Neuronal stem cell (in vitro differentiated cells): ENCODE measurements around the gene MACF1.
A peak's percentile ranks its signal among the peaks of the same experiment; 100 is the strongest.
"Not testable (repeated sequence)": the region's sequence is repeated elsewhere in the genome, so short reads cannot be mapped to it uniquely, and the experiment has no call there.

Experiments
- DNase-seq: peaks from one replicate; pipeline ENCODE4 v3.0.0-alpha.2; 2013; ENCODE audit warnings: low spot score
- H2AFZ ChIP-seq: one replicate; pipeline ENCODE4 v1.6.1; 2013; ENCODE audit warnings: mild to moderate bottlenecking, low read length, inconsistent platforms
- H2AK5ac ChIP-seq: 2 replicates; pipeline ENCODE4 v1.6.1; 2013; ENCODE audit warnings: low read depth, mild to moderate bottlenecking, inconsistent platforms, low read length, moderate library complexity, mixed read lengths
- H2BK120ac ChIP-seq: 2 replicates; pipeline ENCODE4 v1.6.1; 2013; ENCODE audit warnings: low read depth, mild to moderate bottlenecking, inconsistent platforms, low read length, moderate library complexity, mixed read lengths
- H2BK12ac ChIP-seq: one replicate; pipeline ENCODE4 v1.6.1; 2013; ENCODE audit warnings: low read length, inconsistent platforms
- H2BK15ac ChIP-seq: 2 replicates; pipeline ENCODE4 v1.6.1; 2013; ENCODE audit warnings: mild to moderate bottlenecking, low read length, inconsistent platforms, mixed read lengths
- H2BK5ac ChIP-seq: one replicate; pipeline ENCODE4 v1.6.1; 2013; ENCODE audit warnings: inconsistent platforms, mild to moderate bottlenecking, low read length, moderate library complexity
- H3K14ac ChIP-seq: one replicate; pipeline ENCODE4 v1.6.1; 2013; ENCODE audit warnings: low read length, inconsistent platforms
- H3K18ac ChIP-seq: 2 replicates; pipeline ENCODE4 v1.6.1; 2013; ENCODE audit warnings: low read length, inconsistent platforms
- H3K23ac ChIP-seq: 2 replicates; pipeline ENCODE4 v1.6.1; 2013; ENCODE audit warnings: low read depth, mild to moderate bottlenecking, mixed read lengths, low read length, inconsistent platforms; ENCODE audit not compliant: poor library complexity
- H3K27ac ChIP-seq: replicated peaks from 3 replicates; pipeline ENCODE4 v1.5.1; 2013; ENCODE audit warnings: low read length, inconsistent platforms
- H3K27me3 ChIP-seq, 3 experiments: 2 replicates each; pipeline ENCODE4 v1.6.1; 2013; ENCODE audit warnings: low read length in 3 of 3, mild to moderate bottlenecking in 2 of 3, inconsistent platforms in 1 of 3, low read depth in 1 of 3, mixed read lengths in 1 of 3, moderate library complexity in 1 of 3; ENCODE audit not compliant: control insufficient read depth in 3 of 3, insufficient read depth in 3 of 3
- H3K36me3 ChIP-seq, 2 donors: replicated peaks in 1 of 2; 2 replicates each; pipeline ENCODE4 v1.6.1; 2013; ENCODE audit warnings: low read length in 2 of 2; ENCODE audit not compliant: control insufficient read depth in 2 of 2, insufficient read depth in 2 of 2
- H3K4ac ChIP-seq: 2 replicates; pipeline ENCODE4 v1.6.1; 2013; ENCODE audit warnings: inconsistent platforms, mild to moderate bottlenecking, low read length, moderate library complexity
- H3K4me1 ChIP-seq, 2 donors: 1 replicate in 1 of 2; 2 replicates in 1 of 2; pipeline ENCODE4 v1.6.1; 2013; ENCODE audit warnings: low read length in 2 of 2, low read depth in 1 of 2; ENCODE audit not compliant: control insufficient read depth in 2 of 2, insufficient read depth in 1 of 2
- H3K4me2 ChIP-seq: one replicate; pipeline ENCODE4 v1.6.1; 2013; ENCODE audit warnings: mild to moderate bottlenecking, low read length, inconsistent platforms; ENCODE audit not compliant: insufficient read depth, poor library complexity, severe bottlenecking
- H3K4me3 ChIP-seq, 2 donors: 2 replicates each; pipeline ENCODE4 v1.5.1; 2013; ENCODE audit warnings: low read length in 2 of 2, mild to moderate bottlenecking in 2 of 2, inconsistent platforms in 1 of 2, moderate library complexity in 1 of 2
- H3K79me1 ChIP-seq: one replicate; pipeline ENCODE4 v1.6.1; 2013; ENCODE audit warnings: low read depth, mild to moderate bottlenecking, inconsistent platforms, low read length, moderate library complexity
- H3K9ac ChIP-seq: one replicate; pipeline ENCODE4 v1.6.1; 2013; ENCODE audit warnings: mild to moderate bottlenecking, low read depth, low read length, inconsistent platforms; ENCODE audit not compliant: poor library complexity
- H3K9me3 ChIP-seq, 2 donors: replicated peaks in 1 of 2; 2 replicates each; pipeline versions ENCODE3 to v1.6.1; 2013; ENCODE audit warnings: low read length in 2 of 2, mild to moderate bottlenecking in 2 of 2, inconsistent platforms in 1 of 2, low read depth in 1 of 2, mixed read lengths in 1 of 2, moderate library complexity in 1 of 2; ENCODE audit not compliant: control insufficient read depth in 2 of 2, insufficient read depth in 1 of 2
- H4K8ac ChIP-seq: one replicate; pipeline ENCODE4 v1.6.1; 2013; ENCODE audit warnings: low read depth, mild to moderate bottlenecking, inconsistent platforms, low read length, moderate library complexity
- H4K91ac ChIP-seq: one replicate; pipeline ENCODE4 v1.6.1; 2013; ENCODE audit warnings: low read length, low read depth, mild to moderate bottlenecking, inconsistent platforms; ENCODE audit not compliant: poor library complexity
- WGBS, 2 donors: extraction: QIAGEN DNeasy Blood & Tissue Kit; methylation state at CpG; one replicate each; pipeline ENCODE4 v1.1.7; 2013; ENCODE audit warnings: missing lambda C conversion rate in 2 of 2, mixed read lengths in 1 of 2; ENCODE audit not compliant: insufficient read length in 2 of 2, insufficient replicate concordance in 1 of 2; ENCODE audit errors: extremely low coverage in 2 of 2; 5-methylcytosine and 5-hydroxymethylcytosine counted together

Gene MACF1

GRCh38 chr1:39159224-39160036, 45.1 kb upstream of the MACF1 start:
- H3K79me1 ChIP-seq = no peaks in the 10 kb centered on the region
- H3K4me2 ChIP-seq = peak overlapping the region; percentile 28
- no peaks in the 10 kb centered on the region for H3K9me3 ChIP-seq
- H3K4ac ChIP-seq = no peak overlapping the region
- no peak overlapping the region for H3K14ac ChIP-seq
- H3K36me3 ChIP-seq = peaks cover 0 to 16% of the 10 kb centered on the region in 2 donors
- no peaks in the 10 kb centered on the region for H3K27me3 ChIP-seq
- H2BK120ac ChIP-seq = no peak overlapping the region
- no peak overlapping the region for H2BK5ac ChIP-seq
- H2BK15ac ChIP-seq = no peak overlapping the region
- H4K8ac ChIP-seq = no peak overlapping the region
- H3K23ac ChIP-seq = no peak overlapping the region
- H2AFZ ChIP-seq = no peak overlapping the region
- H3K9ac ChIP-seq = no peak overlapping the region
- no peak overlapping the region for H2BK12ac ChIP-seq
- H3K4me3 ChIP-seq = peak overlapping the region in 1 of 2 donors; percentile 61
- H4K91ac ChIP-seq = no peak overlapping the region
- WGBS, 2 donors = no CpG with 5 or more reads among the region's 1 CpG
- peaks cover 24 to 33% of the 10 kb centered on the region in 2 donors for H3K4me1 ChIP-seq
- no peak for DNase-seq
- H2AK5ac ChIP-seq = no peak overlapping the region
- no peak overlapping the region for H3K18ac ChIP-seq
- H3K27ac ChIP-seq = peak overlapping the region; percentile 68

- H3K27ac ChIP-seq = no peak overlapping the region
- peaks cover 0 to 8% of the 10 kb centered on the region in 2 donors for H3K36me3 ChIP-seq
- no peak overlapping the region for H2AFZ ChIP-seq
- H3K23ac ChIP-seq = no peak overlapping the region
- H3K79me1 ChIP-seq = no peaks in the 10 kb centered on the region
- H3K4me2 ChIP-seq = no peak overlapping the region
- no peak overlapping the region for H3K4ac ChIP-seq
- H4K8ac ChIP-seq = no peak overlapping the region
- no peak overlapping the region for H2BK5ac ChIP-seq
- no peak overlapping the region for H2AK5ac ChIP-seq
- H3K9ac ChIP-seq = no peak overlapping the region
- no peak overlapping the region for H2BK120ac ChIP-seq
- H3K27me3 ChIP-seq = no peaks in the 10 kb centered on the region
- no peak overlapping the region for H3K18ac ChIP-seq
- no peak overlapping the region for H4K91ac ChIP-seq
- H3K9me3 ChIP-seq = no peaks in the 10 kb centered on the region
- no peak for DNase-seq
- H2BK12ac ChIP-seq = no peak overlapping the region
- H2BK15ac ChIP-seq = no peak overlapping the region
- H3K4me1 ChIP-seq = peaks cover 22 to 32% of the 10 kb centered on the region in 2 donors
- no peak overlapping the region for H3K14ac ChIP-seq
- H3K4me3 ChIP-seq = no peak overlapping the region
Measured at GRCh38 chr1:39160703-39161102, 43.8 kb upstream of the MACF1 start.

GRCh38 chr1:39161811-39162210, 42.7 kb upstream of the MACF1 start:
- H2AK5ac ChIP-seq, H3K4ac ChIP-seq, DNase-seq, H2AFZ ChIP-seq, H3K27ac ChIP-seq, H3K9me3 ChIP-seq, H3K27me3 ChIP-seq, H3K9ac ChIP-seq, H3K79me1 ChIP-seq, H2BK15ac ChIP-seq, H2BK120ac ChIP-seq, H3K36me3 ChIP-seq, H2BK5ac ChIP-seq, H3K18ac ChIP-seq, H3K4me3 ChIP-seq, H3K4me2 ChIP-seq, H2BK12ac ChIP-seq, H3K14ac ChIP-seq, H4K8ac ChIP-seq, H3K23ac ChIP-seq, H4K91ac ChIP-seq: not testable (repeated sequence)
- peaks cover 24 to 32% of the 10 kb centered on the region in 2 donors for H3K4me1 ChIP-seq
- WGBS, 2 donors = no CpG with 5 or more reads among the region's 8 CpGs

GRCh38 chr1:39163469-39163868, 41.0 kb upstream of the MACF1 start:
- no peak overlapping the region for H3K4ac ChIP-seq
- H3K27me3 ChIP-seq = no peaks in the 10 kb centered on the region
- no peak overlapping the region for H4K8ac ChIP-seq
- no peak for DNase-seq
- no peak overlapping the region for H2BK120ac ChIP-seq
- H2BK12ac ChIP-seq = no peak overlapping the region
- no peak overlapping the region for H2BK5ac ChIP-seq
- H3K27ac ChIP-seq = no peak overlapping the region
- H3K79me1 ChIP-seq = no peaks in the 10 kb centered on the region
- H3K18ac ChIP-seq = no peak overlapping the region
- H3K9me3 ChIP-seq = no peaks in the 10 kb centered on the region
- H2BK15ac ChIP-seq = no peak overlapping the region
- H3K23ac ChIP-seq = no peak overlapping the region
- H3K4me2 ChIP-seq = no peak overlapping the region
- no peak overlapping the region for H3K14ac ChIP-seq
- no peak overlapping the region for H3K9ac ChIP-seq
- H3K4me3 ChIP-seq = no peak overlapping the region
- no peak overlapping the region for H2AFZ ChIP-seq
- no peak overlapping the region for H2AK5ac ChIP-seq
- H3K4me1 ChIP-seq = peaks cover 14 to 22% of the 10 kb centered on the region in 2 donors
- H3K36me3 ChIP-seq = peaks cover 0 to 5% of the 10 kb centered on the region in 2 donors
- H4K91ac ChIP-seq = no peak overlapping the region
